KMS-11 (cell line): ENCODE results near the gene WASL.

Experiments
- H2AFZ ChIP-seq: fragments of 200-600 bp; sonication (generic); 2 replicates; pipeline ENCODE4 v1.6.1; 2016; ENCODE audit warnings: antibody characterized with exemption, mixed run types, low read depth
- H3K27ac ChIP-seq: fragments of 200-600 bp; sonication (generic); 2 replicates; pipeline ENCODE4 v1.6.1; 2016; ENCODE audit warnings: mild to moderate bottlenecking, mixed run types
- H3K27me3 ChIP-seq: fragments of 200-600 bp; sonication (generic); 2 replicates; pipeline ENCODE4 v1.6.1; 2017; ENCODE audit warnings: mild to moderate bottlenecking, low read depth, mixed run types, moderate library complexity; ENCODE audit not compliant: insufficient read depth
- H3K36me3 ChIP-seq: fragments of 200-600 bp; sonication (generic); 2 replicates; pipeline ENCODE4 v1.6.1; 2017; ENCODE audit warnings: mild to moderate bottlenecking, mixed run types; ENCODE audit not compliant: insufficient read depth
- H3K4me1 ChIP-seq: fragments of 200-600 bp; sonication (generic); 2 replicates; pipeline ENCODE4 v1.6.1; 2016; ENCODE audit warnings: mild to moderate bottlenecking, low read depth, mixed run types; ENCODE audit not compliant: poor library complexity, severe bottlenecking
- H3K4me2 ChIP-seq: fragments of 200-600 bp; sonication (generic); 2 replicates; pipeline ENCODE4 v1.7.0; 2016; ENCODE audit warnings: mild to moderate bottlenecking, mixed run types
- H3K4me3 ChIP-seq: fragments of 200-600 bp; sonication (generic); IDR thresholded peaks from 2 replicates; pipeline ENCODE4 v1.6.1; 2017; ENCODE audit warnings: low read depth, low read length, mixed read lengths; ENCODE audit not compliant: insufficient read depth
- H3K79me2 ChIP-seq: fragments of 200-600 bp; sonication (generic); 2 replicates; pipeline ENCODE4 v1.6.1; 2016; ENCODE audit warnings: low read depth, mixed run types; ENCODE audit not compliant: insufficient read depth
- H3K9ac ChIP-seq: fragments of 200-600 bp; sonication (generic); 2 replicates; pipeline ENCODE4 v1.6.1; 2016; ENCODE audit warnings: mild to moderate bottlenecking, mixed run types
- H4K20me1 ChIP-seq: fragments of 200-600 bp; sonication (generic); 2 replicates; pipeline ENCODE4 v1.6.1; 2016; ENCODE audit warnings: mild to moderate bottlenecking, mixed run types; ENCODE audit not compliant: insufficient read depth
- CTCF ChIP-seq: fragments of 200-600 bp; sonication (generic); conservative IDR thresholded peaks from 2 replicates; pipeline ENCODE4 v1.6.1; 2017; ENCODE audit warnings: low read depth, mild to moderate bottlenecking, antibody characterized with exemption, low read length, moderate library complexity, mixed read lengths

WASL gene

GRCh38 chr7:123662293-123662692, 86.5 kb downstream of the WASL start:
- Histone ChIP-seq H2AFZ (no peak overlapping the region), H3K36me3 (no peaks in the 10 kb centered on the region), H3K9ac (no peak overlapping the region), H3K4me2 (no peak overlapping the region), H3K27ac (no peak overlapping the region), H3K79me2 (no peaks in the 10 kb centered on the region), H4K20me1 (no peaks in the 10 kb centered on the region), H3K27me3 (no peaks in the 10 kb centered on the region), H3K4me1 (no peaks in the 10 kb centered on the region), H3K4me3 (no peak overlapping the region)
- TF ChIP-seq CTCF = no peak

GRCh38 chr7:123661765-123662164, 87.0 kb downstream of the WASL start:
- TF ChIP-seq CTCF = no peak
- Histone ChIP-seq H3K4me1 (no peaks in the 10 kb centered on the region), H3K79me2 (no peaks in the 10 kb centered on the region), H3K4me2 (no peak overlapping the region), H3K27ac (no peak overlapping the region), H3K9ac (no peak overlapping the region), H3K36me3 (no peaks in the 10 kb centered on the region), H4K20me1 (no peaks in the 10 kb centered on the region), H2AFZ (no peak overlapping the region), H3K4me3 (no peak overlapping the region), H3K27me3 (no peaks in the 10 kb centered on the region)

- H3K4me3 ChIP-seq = no peak overlapping the region
- H3K79me2 ChIP-seq = no peaks in the 10 kb centered on the region
- H4K20me1 ChIP-seq = no peaks in the 10 kb centered on the region
- no peaks in the 10 kb centered on the region for H3K27me3 ChIP-seq
- no peak overlapping the region for H2AFZ ChIP-seq
- no peak for TF ChIP-seq CTCF
- no peak overlapping the region for H3K27ac ChIP-seq
- H3K4me2 ChIP-seq = no peak overlapping the region
- H3K4me1 ChIP-seq = no peaks in the 10 kb centered on the region
- H3K36me3 ChIP-seq = no peaks in the 10 kb centered on the region
- no peak overlapping the region for H3K9ac ChIP-seq
Observed at GRCh38 chr7:123660514-123661354, 88.1 kb downstream of the WASL start.

- Histone ChIP-seq H4K20me1 (no peaks in the 10 kb centered on the region), H3K27ac (no peak overlapping the region), H3K36me3 (no peaks in the 10 kb centered on the region), H2AFZ (no peak overlapping the region), H3K9ac (no peak overlapping the region), H3K79me2 (no peaks in the 10 kb centered on the region), H3K4me3 (no peak overlapping the region), H3K4me2 (no peak overlapping the region), H3K27me3 (no peaks in the 10 kb centered on the region), H3K4me1 (no peaks in the 10 kb centered on the region)
- no peak for TF ChIP-seq CTCF
Observed at GRCh38 chr7:123658023-123658422, 90.8 kb downstream of the WASL start.
